Endothelial cell of umbilical vein (primary cell): ENCODE measurements around the gene TLCD5. TPM values are rescaled to one million over a fixed set of nuclear protein-coding genes. Genes with fewer than 3 reads are reported as not detected.

Experiments
- BruUV-seq: library from RNA; stranded (reverse); fragments of 400-500 nt; replicated peaks from 2 replicates; lab custom pipeline; 2021; lab: Mats Ljungman, UMichigan
- CTCF ChIA-PET: fragments of 300-600, 350-600 bp; sonication (Branson Sonifier 250); formaldehyde crosslinking; loops from one replicate; lab custom pipeline; 2021; ENCODE audit warnings: antibody characterized with exemption, inconsistent platforms; lab: Charles Lee
- POLR2A ChIA-PET: fragments of 300-600, 350-600 bp; sonication (Branson Sonifier 250); formaldehyde crosslinking; loops from one replicate; lab custom pipeline; 2021; ENCODE audit warnings: antibody characterized with exemption, inconsistent platforms; lab: Charles Lee
- DNase-seq: peaks from one replicate; pipeline ENCODE4 v3.0.0-alpha.2; 2011; ENCODE audit warnings: low read depth, low spot score
- FAIRE-seq: peaks from 2 replicates; lab custom pipeline; 2011; peaks lifted over from hg19 to GRCh38; lab: Jason Lieb, UNC
- H2AFZ ChIP-seq: 2 replicates; pipeline ENCODE4 v1.6.0; 2012; ENCODE audit warnings: low read depth, low read length, control low read depth, inconsistent platforms
- H3K27ac ChIP-seq: 2 replicates; pipeline ENCODE4 v1.5.1; 2011; ENCODE audit warnings: low read depth, mild to moderate bottlenecking, control low read depth, low read length, moderate library complexity; ENCODE audit not compliant: insufficient read depth
- H3K27me3 ChIP-seq, 2 experiments: 2 replicates each; pipeline versions ENCODE4 v1.6.0 to v1.6.1; 2011; ENCODE audit warnings: low read length in 2 of 2, mixed read lengths in 1 of 2; ENCODE audit not compliant: control insufficient read depth in 2 of 2, insufficient read depth in 2 of 2
- H3K36me3 ChIP-seq, 2 experiments: 2 replicates in 1 of 2; 3 replicates in 1 of 2; pipeline ENCODE4 v1.5.1; 2011; ENCODE audit warnings: low read length in 2 of 2, mild to moderate bottlenecking in 1 of 2, moderate library complexity in 1 of 2; ENCODE audit not compliant: control insufficient read depth in 2 of 2, insufficient read depth in 2 of 2; ENCODE audit errors: extremely low read depth in 1 of 2
- H3K4me1 ChIP-seq: 3 replicates; pipeline ENCODE4 v1.5.1; 2011; ENCODE audit warnings: mild to moderate bottlenecking, low read length; ENCODE audit not compliant: control insufficient read depth, insufficient read depth; ENCODE audit errors: extremely low read depth
- H3K4me2 ChIP-seq: 2 replicates; pipeline ENCODE4 v1.6.1; 2011; ENCODE audit warnings: low read length, control low read depth, mixed read lengths; ENCODE audit not compliant: insufficient read depth
- H3K4me3 ChIP-seq, 3 experiments: fragments of 200-600 bp in 1 of 3; sonication (generic), shearing (Covaris generic) in 1 of 3; replicated peaks in 1 of 3; 2 replicates each; pipeline ENCODE4 v1.5.1; 2011 to 2016; ENCODE audit warnings: control low read depth in 3 of 3, low read length in 3 of 3, mild to moderate bottlenecking in 2 of 3, inconsistent platforms in 1 of 3, low read depth in 1 of 3, moderate library complexity in 1 of 3; ENCODE audit not compliant: insufficient read depth in 1 of 3
- H3K79me2 ChIP-seq: 2 replicates; pipeline ENCODE4 v1.6.0; 2012; ENCODE audit warnings: low read length, inconsistent platforms; ENCODE audit not compliant: control insufficient read depth, insufficient read depth
- H3K9ac ChIP-seq: replicated peaks from 2 replicates; pipeline ENCODE3; 2011; ENCODE audit warnings: low read length, control low read depth; ENCODE audit not compliant: insufficient read depth; ENCODE audit errors: extremely low read depth
- H3K9me1 ChIP-seq: replicated peaks from 3 replicates; pipeline ENCODE4 v1.6.0; 2011; ENCODE audit warnings: mild to moderate bottlenecking, low read length; ENCODE audit not compliant: control insufficient read depth, insufficient read depth; ENCODE audit errors: extremely low read depth
- H3K9me3 ChIP-seq: replicated peaks from 2 replicates; pipeline ENCODE4 v1.5.1; 2012; ENCODE audit warnings: low read length, inconsistent platforms; ENCODE audit not compliant: control insufficient read depth, insufficient read depth
- H4K20me1 ChIP-seq: replicated peaks from 2 replicates; pipeline ENCODE3; 2011; ENCODE audit warnings: mild to moderate bottlenecking, low read length; ENCODE audit not compliant: control insufficient read depth, insufficient read depth; ENCODE audit errors: extremely low read depth
- CTCF ChIP-seq, 2 donors: IDR thresholded peaks; 1 replicate in 1 of 2; 2 replicates in 1 of 2; pipeline ENCODE4 v1.5.1; 2011; ENCODE audit warnings: low read length in 2 of 2, mild to moderate bottlenecking in 2 of 2, moderate library complexity in 2 of 2, control low read depth in 1 of 2, inconsistent platforms in 1 of 2, low read depth in 1 of 2; ENCODE audit not compliant: insufficient read depth in 1 of 2; ENCODE audit errors: extremely low read depth in 1 of 2
- EZH2 ChIP-seq: IDR thresholded peaks from 2 replicates; pipeline ENCODE4 v1.6.1; 2012; ENCODE audit warnings: borderline replicate concordance, low read depth, mild to moderate bottlenecking, moderate library complexity, low read length, inconsistent platforms; ENCODE audit not compliant: severe bottlenecking
- FOS ChIP-seq: IDR thresholded peaks from 2 replicates; pipeline ENCODE4 v1.6.1; 2011; ENCODE audit warnings: mild to moderate bottlenecking, low read length, moderate library complexity, borderline replicate concordance; ENCODE audit not compliant: insufficient read depth
- GATA2 ChIP-seq: IDR thresholded peaks from 2 replicates; pipeline ENCODE4 v1.7.0; 2011; ENCODE audit warnings: low read depth, mild to moderate bottlenecking, moderate library complexity, mixed read lengths, low read length; ENCODE audit not compliant: insufficient read length, insufficient read depth
- JUN ChIP-seq: IDR thresholded peaks from 2 replicates; pipeline ENCODE4 v1.6.1; 2011; ENCODE audit warnings: borderline replicate concordance, low read depth; ENCODE audit not compliant: insufficient read length, insufficient read depth
- MAX ChIP-seq: IDR thresholded peaks from 2 replicates; pipeline ENCODE4 v1.6.1; 2011; ENCODE audit not compliant: insufficient read depth, insufficient read length
- MYC ChIP-seq: IDR thresholded peaks from one replicate; pipeline ENCODE4 v1.6.1; 2011; ENCODE audit warnings: mild to moderate bottlenecking, low read depth, low read length
- POLR2A ChIP-seq: IDR thresholded peaks from 2 replicates; pipeline ENCODE4 v1.6.1; 2012; ENCODE audit warnings: low read depth, mild to moderate bottlenecking, control low read depth, low read length
- POLR2AphosphoS5 ChIP-seq: IDR thresholded peaks from 2 replicates; pipeline ENCODE4 v1.6.1; 2012; ENCODE audit warnings: low read depth, mild to moderate bottlenecking, control low read depth, low read length, moderate library complexity; ENCODE audit not compliant: insufficient read depth
- dilution Hi-C: fragments of 300-500 bp; cut with MboI; formaldehyde crosslinking; loops from one replicate; pipeline ENCODE4 v1.15.0; 2019; ENCODE audit warnings: low sequenced_read_pairs; ENCODE audit not compliant: extremely low pct_ligation_motif_present
- intact Hi-C: fragments of 100-400 bp; cut with micrococcal nuclease; formaldehyde crosslinking; loops from one replicate; pipeline ENCODE4 v1.10.0; 2022
- polyA plus RNA-seq, 4 experiments: library from polyadenylated mRNA; depleted of rRNA in 3 of 4; stranded (reverse) in 3 of 4; unstranded in 1 of 4; fragments of >200 nt; gene quantifications; 2 replicates each; pipeline versions ENCODE4 v1.2.1 to v1.2.3, GENCODE V29; 2011 to 2012; ENCODE audit warnings: missing spikeins in 1 of 4
- total RNA-seq: library from RNA; stranded (reverse); gene quantifications from 2 replicates; pipeline ENCODE4 v1.2.3, GENCODE V29; 2021

TLCD5 gene
- total and polyA plus RNA-seq, 2 donors (not counting 3 experiments of a cell fraction or from before 2014, with no cell fraction given), result 6.3 to 9.7 TPM

GRCh38 chr11:120343429-120343828 lies 18.3 kb downstream of the TLCD5 start:
- Histone ChIP-seq H3K36me3 (no peaks in the 10 kb centered on the region), H4K20me1 (peaks cover 13% of the 10 kb centered on the region), H3K4me2 (no peak overlapping the region), H3K9ac (no peak overlapping the region), H3K4me1 (peaks cover 62% of the 10 kb centered on the region), H3K9me1 (no peaks in the 10 kb centered on the region), H3K27me3 (no peaks in the 10 kb centered on the region), H2AFZ (no peak overlapping the region), H3K4me3 (no peak overlapping the region), H3K27ac (no peak overlapping the region), H3K9me3 (no peaks in the 10 kb centered on the region), H3K79me2 (peaks cover 100% of the 10 kb centered on the region)
- TF ChIP-seq MAX, result no peak
- TF ChIP-seq POLR2AphosphoS5, result no peak
- TF ChIP-seq EZH2, result no peak
- TF ChIP-seq JUN, result no peak
- no peak for TF ChIP-seq FOS
- TF ChIP-seq CTCF (IDR thresholded peaks at IDR 0.05; ENCODE audit: extremely low read depth in 1 of 2, insufficient read depth in 1 of 2, low read depth in 1 of 2, low read length in 2 of 2), result no peak
- no peak for TF ChIP-seq MYC
- no peak for TF ChIP-seq GATA2
- TF ChIP-seq POLR2A, result no peak
- intact Hi-C loops, result no loop called here
- CTCF ChIA-PET, result no interaction called here
- no peak for FAIRE-seq
- dilution Hi-C loops, result loop anchor here (10.0 kb wide), 1 partner anchor 71 kb away; no protein-coding TSS in a partner anchor
- POLR2A ChIA-PET, result interaction anchor here (0.7 kb wide), 1 partner anchor 57 kb away, joined by 4 read pairs; no protein-coding TSS in a partner anchor
- BruUV-seq, result no TSS peak
- DNase-seq, result no peak
